ENCODE measurements around the gene SFXN3. TPM values are rescaled to one million over a fixed set of nuclear protein-coding genes. Genes with fewer than 3 reads are reported as not detected.

SFXN3 gene
- total and polyA plus RNA-seq, 2 experiments from 2014 or later = 0.68 to 3.8 TPM

DNA sequence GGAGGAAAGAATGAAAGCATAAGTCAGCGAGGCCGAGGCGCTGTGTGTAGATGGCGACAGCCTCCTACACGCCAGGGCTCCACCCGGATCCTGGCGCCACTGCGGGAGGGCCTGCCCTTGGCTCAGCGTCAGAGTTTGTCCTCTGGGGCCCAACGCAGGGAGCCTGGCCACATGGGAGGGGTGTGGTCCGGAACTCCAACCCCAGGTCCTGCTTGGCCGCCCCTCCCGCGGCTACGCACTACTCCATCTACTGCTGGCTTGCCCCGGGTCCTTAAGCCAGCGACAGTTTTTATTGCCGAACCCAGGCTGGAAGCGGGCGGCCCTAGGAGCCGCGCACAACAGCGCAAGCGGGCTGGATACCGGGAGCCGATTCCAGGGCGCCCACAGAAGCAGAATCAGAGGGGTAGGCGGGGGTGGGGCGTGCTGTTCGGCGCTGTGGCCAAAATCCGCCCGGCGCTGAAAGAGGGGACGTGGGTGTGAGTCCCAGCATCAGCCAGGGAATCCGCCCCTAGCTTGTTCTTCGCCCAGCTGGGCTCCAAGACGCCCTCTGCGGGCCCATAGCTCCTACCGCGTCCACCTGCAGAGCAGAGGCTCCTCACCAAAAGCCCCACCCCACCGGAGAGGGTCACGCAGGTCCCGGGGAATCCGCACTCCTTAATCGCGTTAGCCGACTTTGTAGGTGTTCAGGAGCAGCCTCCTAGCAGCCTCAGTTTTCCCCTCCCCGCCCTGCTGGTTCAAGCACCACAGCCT, 35.3 kb downstream of the SFXN3 start:
- H3K79me2 ChIP-seq (replicated peaks; ENCODE audit: insufficient read depth) = no peaks in the 10 kb centered on the region
- TF ChIP-seq, protein P1, sequence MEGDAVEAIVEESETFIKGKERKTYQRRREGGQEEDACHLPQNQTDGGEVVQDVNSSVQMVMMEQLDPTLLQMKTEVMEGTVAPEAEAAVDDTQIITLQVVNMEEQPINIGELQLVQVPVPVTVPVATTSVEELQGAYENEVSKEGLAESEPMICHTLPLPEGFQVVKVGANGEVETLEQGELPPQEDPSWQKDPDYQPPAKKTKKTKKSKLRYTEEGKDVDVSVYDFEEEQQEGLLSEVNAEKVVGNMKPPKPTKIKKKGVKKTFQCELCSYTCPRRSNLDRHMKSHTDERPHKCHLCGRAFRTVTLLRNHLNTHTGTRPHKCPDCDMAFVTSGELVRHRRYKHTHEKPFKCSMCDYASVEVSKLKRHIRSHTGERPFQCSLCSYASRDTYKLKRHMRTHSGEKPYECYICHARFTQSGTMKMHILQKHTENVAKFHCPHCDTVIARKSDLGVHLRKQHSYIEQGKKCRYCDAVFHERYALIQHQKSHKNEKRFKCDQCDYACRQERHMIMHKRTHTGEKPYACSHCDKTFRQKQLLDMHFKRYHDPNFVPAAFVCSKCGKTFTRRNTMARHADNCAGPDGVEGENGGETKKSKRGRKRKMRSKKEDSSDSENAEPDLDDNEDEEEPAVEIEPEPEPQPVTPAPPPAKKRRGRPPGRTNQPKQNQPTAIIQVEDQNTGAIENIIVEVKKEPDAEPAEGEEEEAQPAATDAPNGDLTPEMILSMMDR (conservative IDR thresholded peaks at IDR 0.05; ENCODE audit: low read depth in 2 of 2) = peak in 1 of 2 experiments; percentile 48
- peak; percentile 78 for TF ChIP-seq EZH2 (IDR thresholded peaks at IDR 0.05; ENCODE audit: low read depth, unreplicated experiment)
- TF ChIP-seq, protein P2, sequence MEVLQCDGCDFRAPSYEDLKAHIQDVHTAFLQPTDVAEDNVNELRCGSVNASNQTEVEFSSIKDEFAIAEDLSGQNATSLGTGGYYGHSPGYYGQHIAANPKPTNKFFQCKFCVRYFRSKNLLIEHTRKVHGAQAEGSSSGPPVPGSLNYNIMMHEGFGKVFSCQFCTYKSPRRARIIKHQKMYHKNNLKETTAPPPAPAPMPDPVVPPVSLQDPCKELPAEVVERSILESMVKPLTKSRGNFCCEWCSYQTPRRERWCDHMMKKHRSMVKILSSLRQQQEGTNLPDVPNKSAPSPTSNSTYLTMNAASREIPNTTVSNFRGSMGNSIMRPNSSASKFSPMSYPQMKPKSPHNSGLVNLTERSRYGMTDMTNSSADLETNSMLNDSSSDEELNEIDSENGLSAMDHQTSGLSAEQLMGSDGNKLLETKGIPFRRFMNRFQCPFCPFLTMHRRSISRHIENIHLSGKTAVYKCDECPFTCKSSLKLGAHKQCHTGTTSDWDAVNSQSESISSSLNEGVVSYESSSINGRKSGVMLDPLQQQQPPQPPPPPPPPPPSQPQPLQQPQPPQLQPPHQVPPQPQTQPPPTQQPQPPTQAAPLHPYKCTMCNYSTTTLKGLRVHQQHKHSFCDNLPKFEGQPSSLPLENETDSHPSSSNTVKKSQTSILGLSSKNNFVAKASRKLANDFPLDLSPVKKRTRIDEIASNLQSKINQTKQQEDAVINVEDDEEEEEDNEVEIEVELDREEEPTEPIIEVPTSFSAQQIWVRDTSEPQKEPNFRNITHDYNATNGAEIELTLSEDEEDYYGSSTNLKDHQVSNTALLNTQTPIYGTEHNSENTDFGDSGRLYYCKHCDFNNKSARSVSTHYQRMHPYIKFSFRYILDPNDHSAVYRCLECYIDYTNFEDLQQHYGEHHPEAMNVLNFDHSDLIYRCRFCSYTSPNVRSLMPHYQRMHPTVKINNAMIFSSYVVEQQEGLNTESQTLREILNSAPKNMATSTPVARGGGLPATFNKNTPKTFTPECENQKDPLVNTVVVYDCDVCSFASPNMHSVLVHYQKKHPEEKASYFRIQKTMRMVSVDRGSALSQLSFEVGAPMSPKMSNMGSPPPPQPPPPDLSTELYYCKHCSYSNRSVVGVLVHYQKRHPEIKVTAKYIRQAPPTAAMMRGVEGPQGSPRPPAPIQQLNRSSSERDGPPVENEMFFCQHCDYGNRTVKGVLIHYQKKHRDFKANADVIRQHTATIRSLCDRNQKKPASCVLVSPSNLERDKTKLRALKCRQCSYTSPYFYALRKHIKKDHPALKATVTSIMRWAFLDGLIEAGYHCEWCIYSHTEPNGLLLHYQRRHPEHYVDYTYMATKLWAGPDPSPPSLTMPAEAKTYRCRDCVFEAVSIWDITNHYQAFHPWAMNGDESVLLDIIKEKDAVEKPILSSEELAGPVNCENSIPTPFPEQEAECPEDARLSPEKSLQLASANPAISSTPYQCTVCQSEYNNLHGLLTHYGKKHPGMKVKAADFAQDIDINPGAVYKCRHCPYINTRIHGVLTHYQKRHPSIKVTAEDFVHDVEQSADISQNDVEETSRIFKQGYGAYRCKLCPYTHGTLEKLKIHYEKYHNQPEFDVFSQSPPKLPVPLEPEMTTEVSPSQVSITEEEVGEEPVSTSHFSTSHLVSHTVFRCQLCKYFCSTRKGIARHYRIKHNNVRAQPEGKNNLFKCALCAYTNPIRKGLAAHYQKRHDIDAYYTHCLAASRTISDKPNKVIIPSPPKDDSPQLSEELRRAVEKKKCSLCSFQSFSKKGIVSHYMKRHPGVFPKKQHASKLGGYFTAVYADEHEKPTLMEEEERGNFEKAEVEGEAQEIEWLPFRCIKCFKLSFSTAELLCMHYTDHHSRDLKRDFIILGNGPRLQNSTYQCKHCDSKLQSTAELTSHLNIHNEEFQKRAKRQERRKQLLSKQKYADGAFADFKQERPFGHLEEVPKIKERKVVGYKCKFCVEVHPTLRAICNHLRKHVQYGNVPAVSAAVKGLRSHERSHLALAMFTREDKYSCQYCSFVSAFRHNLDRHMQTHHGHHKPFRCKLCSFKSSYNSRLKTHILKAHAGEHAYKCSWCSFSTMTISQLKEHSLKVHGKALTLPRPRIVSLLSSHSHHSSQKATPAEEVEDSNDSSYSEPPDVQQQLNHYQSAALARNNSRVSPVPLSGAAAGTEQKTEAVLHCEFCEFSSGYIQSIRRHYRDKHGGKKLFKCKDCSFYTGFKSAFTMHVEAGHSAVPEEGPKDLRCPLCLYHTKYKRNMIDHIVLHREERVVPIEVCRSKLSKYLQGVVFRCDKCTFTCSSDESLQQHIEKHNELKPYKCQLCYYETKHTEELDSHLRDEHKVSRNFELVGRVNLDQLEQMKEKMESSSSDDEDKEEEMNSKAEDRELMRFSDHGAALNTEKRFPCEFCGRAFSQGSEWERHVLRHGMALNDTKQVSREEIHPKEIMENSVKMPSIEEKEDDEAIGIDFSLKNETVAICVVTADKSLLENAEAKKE (CRISPR knock-in tag; IDR thresholded peaks at IDR 0.05) = no peak
- no peak for TF ChIP-seq ZNF114 (CRISPR knock-in tag; IDR thresholded peaks at IDR 0.05)
- TF ChIP-seq EZH2phosphoT487 (IDR thresholded peaks at IDR 0.05; ENCODE audit: unreplicated experiment) = peak; percentile 31
- peak overlapping the region; percentile 74 for H3K4me3 ChIP-seq
- ATAC-seq (peak; percentile 12), DNase-seq (ENCODE audit: low spot score) (peak; percentile 74)
- Mint-ChIP-seq H3K36me3 (ENCODE audit: low read depth) (no peaks in the 10 kb centered on the region), H3K27ac (no peak overlapping the region), H3K9me3 (peaks cover 2% of the 10 kb centered on the region; the same call in 1 of the 3 replicates), H3K4me1 (peaks cover 31% of the 10 kb centered on the region), H3K27me3 (ENCODE audit: insufficient read depth, low read depth, poor library complexity) (peaks cover 73% of the 10 kb centered on the region), H3K4me3 (peak overlapping the region; percentile 81)
- peaks cover 15% of the 10 kb centered on the region; the same call in 1 of the 2 replicates for H3F3A ChIP-seq (replicated peaks; ENCODE audit: low read depth)
- H3K27me3 ChIP-seq (ENCODE audit: insufficient read depth) = peaks cover 87% of the 10 kb centered on the region
- peaks cover 9% of the 10 kb centered on the region for H4K20me1 ChIP-seq (replicated peaks; ENCODE audit: insufficient read depth)
- H3K27ac ChIP-seq (ENCODE audit: low read depth) = no peak overlapping the region
- H3K36me3 ChIP-seq (ENCODE audit: insufficient read depth) = no peaks in the 10 kb centered on the region
- H2AFZ ChIP-seq = peak overlapping the region; percentile 83
- H3K4me1 ChIP-seq (ENCODE audit: insufficient read depth) = peaks cover 31% of the 10 kb centered on the region
- peak overlapping the region; percentile 94 for H3K4me2 ChIP-seq
- H3K9me2 ChIP-seq (ENCODE audit: insufficient read depth) = no peaks in the 10 kb centered on the region
